B cell (primary cell): ENCODE measurements around the gene HOXB1. TPM values are rescaled to one million over a fixed set of nuclear protein-coding genes. Genes with fewer than 3 reads are reported as not detected.

Source experiments
- ATAC-seq: fragments of 200-7000 bp; cut with Tn5 transposase; one replicate; pipeline ENCODE4 v1.10.0; 2021; ENCODE audit warnings: low read depth, mild to moderate bottlenecking, moderate number of reproducible peaks, moderate library complexity
- CTCF ChIA-PET: fragments of 350-600 bp; sonication (Branson Sonifier 250); formaldehyde crosslinking; loops from one replicate; lab custom pipeline; 2021; ENCODE audit warnings: antibody characterized with exemption, inconsistent platforms; lab: Charles Lee
- POLR2A ChIA-PET: fragments of 350-600 bp; sonication (Branson Sonifier 250); formaldehyde crosslinking; loops from one replicate; lab custom pipeline; 2021; ENCODE audit warnings: antibody characterized with exemption; lab: Charles Lee
- DNase-seq: peaks from one replicate; pipeline ENCODE4 v3.0.0; 2013
- H2AFZ ChIP-seq: 2 replicates; pipeline ENCODE4 v1.6.1; 2012; ENCODE audit warnings: mild to moderate bottlenecking, low read depth, low read length; ENCODE audit not compliant: insufficient read depth, poor library complexity, severe bottlenecking
- H3K27ac ChIP-seq, 2 donors: 1 replicate in 1 of 2; 2 replicates in 1 of 2; pipeline ENCODE4 v1.5.1; 2012 to 2013; ENCODE audit warnings: low read length in 2 of 2, mild to moderate bottlenecking in 2 of 2, moderate library complexity in 1 of 2
- H3K27me3 ChIP-seq, 4 experiments: fragments of 200-600 bp in 1 of 4; sonication (generic) in 1 of 4; replicated peaks in 1 of 4; 1 replicate in 2 of 4; 2 replicates in 2 of 4; pipeline versions ENCODE4 v1.6.1 to v1.7.0; 2013 to 2016; ENCODE audit warnings: low read length in 3 of 4, mild to moderate bottlenecking in 2 of 4, mixed read lengths in 1 of 4, moderate library complexity in 1 of 4; ENCODE audit not compliant: insufficient read depth in 4 of 4, control insufficient read depth in 3 of 4; ENCODE audit errors: control extremely low read depth in 1 of 4
- H3K36me3 ChIP-seq, 2 experiments: replicated peaks in 1 of 2; 1 replicate in 1 of 2; 2 replicates in 1 of 2; pipeline versions ENCODE4 v1.6.1 to v1.7.1; 2013; ENCODE audit warnings: low read length in 1 of 2; ENCODE audit not compliant: insufficient read depth in 2 of 2, control insufficient read depth in 1 of 2; ENCODE audit errors: control extremely low read depth in 1 of 2, extremely low read depth in 1 of 2
- H3K4me1 ChIP-seq, 2 donors: fragments of 200-600 bp in 1 of 2; sonication (generic) in 1 of 2; 1 replicate in 1 of 2; 2 replicates in 1 of 2; pipeline versions ENCODE4 v1.5.1 to v1.6.1; 2013 to 2017; ENCODE audit warnings: low read length in 2 of 2; ENCODE audit not compliant: control insufficient read depth in 2 of 2, insufficient read depth in 2 of 2
- H3K4me2 ChIP-seq: replicated peaks from 2 replicates; pipeline ENCODE3; 2012; ENCODE audit warnings: mild to moderate bottlenecking, low read depth, low read length; ENCODE audit not compliant: poor library complexity, severe bottlenecking
- H3K4me3 ChIP-seq, 5 experiments: fragments of 200-600 bp in 1 of 5; sonication (generic) in 1 of 5; 1 replicate in 3 of 5; 2 replicates in 2 of 5; pipeline versions ENCODE4 v1.5.1 to v1.7.0; 2011 to 2016; ENCODE audit warnings: low read length in 4 of 5, mild to moderate bottlenecking in 4 of 5, low read depth in 2 of 5, control low read depth in 1 of 5, moderate library complexity in 1 of 5; ENCODE audit not compliant: insufficient read depth in 1 of 5; ENCODE audit errors: control extremely low read depth in 1 of 5, extremely low read depth in 1 of 5
- H3K79me2 ChIP-seq: fragments of 200-600 bp; sonication (generic); one replicate; pipeline ENCODE4 v1.6.0; 2016; ENCODE audit warnings: low read length; ENCODE audit not compliant: control insufficient read depth, insufficient read depth
- H3K9ac ChIP-seq: fragments of 200-600 bp; sonication (generic); 2 replicates; pipeline ENCODE4 v1.6.1; 2017; ENCODE audit warnings: mild to moderate bottlenecking, low read length, moderate library complexity
- H3K9me3 ChIP-seq, 3 donors: one replicate each; pipeline versions ENCODE4 v1.6.1 to v1.7.1; 2013; ENCODE audit warnings: low read length in 2 of 3; ENCODE audit not compliant: control insufficient read depth in 2 of 3, insufficient read depth in 1 of 3; ENCODE audit errors: control extremely low read depth in 1 of 3
- H4K20me1 ChIP-seq: 2 replicates; pipeline ENCODE4 v1.6.0; 2012; ENCODE audit warnings: mild to moderate bottlenecking, low read length; ENCODE audit not compliant: insufficient read depth, control insufficient read depth, poor library complexity, severe bottlenecking
- H3K27ac Mint-ChIP-seq: one replicate; pipeline ENCODE4 v1.8.0; 2021; ENCODE audit warnings: mixed read lengths
- H3K27me3 Mint-ChIP-seq: one replicate; pipeline ENCODE4 v1.8.0; 2021; ENCODE audit warnings: mixed read lengths
- H3K4me1 Mint-ChIP-seq: one replicate; pipeline ENCODE4 v1.8.0; 2021; ENCODE audit warnings: mixed read lengths
- H3K4me3 Mint-ChIP-seq: one replicate; pipeline ENCODE4 v1.8.0; 2021; ENCODE audit warnings: mixed read lengths
- H3K9me3 Mint-ChIP-seq: one replicate; pipeline ENCODE4 v1.8.0; 2022; ENCODE audit warnings: mixed read lengths; ENCODE audit not compliant: insufficient read depth
- EZH2 ChIP-seq: IDR thresholded peaks from 2 replicates; pipeline ENCODE4 v1.6.1; 2012; ENCODE audit warnings: borderline replicate concordance, low read depth, mild to moderate bottlenecking, moderate library complexity, low read length; ENCODE audit not compliant: insufficient read depth, poor library complexity, severe bottlenecking
- WGBS: methylation state at CpG from one replicate; pipeline ENCODE4 v1.1.5; 2013; ENCODE audit warnings: missing lambda C conversion rate; ENCODE audit not compliant: insufficient coverage; 5-methylcytosine and 5-hydroxymethylcytosine counted together
- intact Hi-C: fragments of 100-400 bp; cut with micrococcal nuclease; formaldehyde crosslinking; loops from one replicate; pipeline ENCODE4 v1.10.0; 2022
- polyA plus RNA-seq: library from polyadenylated mRNA; depleted of rRNA; stranded (reverse); fragments of >200 nt; gene quantifications from 2 replicates; pipeline ENCODE4 v1.2.3, GENCODE V29; 2012
- total RNA-seq, 2 donors: library from RNA; stranded (reverse); fragments of 120-200 nt in 1 of 2; gene quantifications; 1 replicate in 1 of 2; 2 replicates in 1 of 2; pipeline versions ENCODE4 v1.2.3 to v1.2.4, GENCODE V29; 2013 to 2022
- TF ChIP-seq, protein P1 (sequence below): fragments of 200-600 bp; IDR thresholded peaks from one replicate; pipeline ENCODE4 v1.8.0; 2022; ENCODE audit warnings: antibody characterized with exemption, mild to moderate bottlenecking

HOXB1 gene
- total and polyA plus RNA-seq, 2 donors (not counting 1 experiment from before 2014, with no cell fraction given) = not detected

DNA sequence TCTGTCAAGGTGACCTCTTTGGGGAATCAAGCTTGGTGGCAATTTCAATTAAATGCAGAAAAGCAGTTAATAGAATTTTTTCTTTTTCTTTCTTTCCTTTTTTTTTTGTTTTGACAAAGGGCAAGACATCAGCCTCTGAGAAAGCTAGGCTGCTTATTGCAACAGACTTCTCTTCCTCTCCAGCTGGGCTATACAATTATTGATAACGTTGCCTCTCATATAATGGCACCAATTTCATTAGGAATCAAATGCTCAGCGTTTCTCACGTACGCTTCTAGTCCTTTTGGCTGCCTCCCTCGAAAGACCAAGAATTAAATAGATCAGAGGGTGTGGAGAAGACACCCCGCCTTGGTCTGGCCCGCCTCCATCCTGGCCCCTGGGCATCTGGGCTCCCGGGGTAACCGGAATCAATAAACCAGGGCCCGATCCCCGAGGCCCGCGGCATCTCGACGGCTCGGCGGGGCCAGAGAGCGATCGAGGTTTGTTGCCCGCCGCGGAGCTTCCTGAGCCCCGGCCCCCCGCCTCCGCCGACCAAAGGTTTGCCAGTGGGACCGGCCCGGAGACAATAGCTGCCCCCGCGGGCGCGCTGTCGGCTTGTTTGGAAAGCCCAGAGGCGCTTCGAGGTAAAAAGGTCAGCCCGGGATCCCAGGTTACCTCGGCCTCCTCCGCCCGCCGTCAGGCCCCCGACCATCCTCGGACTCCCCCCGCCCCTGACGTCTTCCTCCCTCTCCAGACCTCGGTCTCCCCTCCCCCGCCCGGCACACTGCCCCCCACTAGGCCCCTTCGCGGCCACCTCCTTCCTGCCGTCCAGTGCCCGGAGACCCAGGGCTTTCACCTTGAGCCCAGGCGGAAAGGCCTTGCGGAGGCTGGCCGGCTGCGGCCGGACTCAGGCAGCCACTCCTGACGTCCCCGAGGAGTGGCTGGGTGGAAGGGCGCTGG lies 3.9 kb downstream of the HOXB1 start:
- Histone ChIP-seq H4K20me1 (no peaks in the 10 kb centered on the region), H3K9ac (no peak overlapping the region), H3K79me2 (no peaks in the 10 kb centered on the region), H3K27ac (no peak overlapping the region), H3K4me3 (no peak overlapping the region), H2AFZ (no peak overlapping the region), H3K4me2 (peak overlapping the region; percentile 48), H3K4me1 (peaks cover 8 to 11% of the 10 kb centered on the region in 2 donors), H3K9me3 (no peaks in the 10 kb centered on the region), H3K36me3 (no peaks in the 10 kb centered on the region), H3K27me3 (peaks cover 0 to 42% (median 25%) of the 10 kb centered on the region in 4 experiments)
- DNase-seq = no peak
- no peaks in the 10 kb centered on the region for H3K4me1 Mint-ChIP-seq
- WGBS = 32% methylated on average over 45 of the region's 59 CpGs
- POLR2A ChIA-PET = no interaction called here
- no peak overlapping the region for H3K4me3 Mint-ChIP-seq
- intact Hi-C loops = no loop called here
- H3K9me3 Mint-ChIP-seq = no peaks in the 10 kb centered on the region
- CTCF ChIA-PET = no interaction called here
- no peak for ATAC-seq
- H3K27ac Mint-ChIP-seq = no peak overlapping the region
- peaks cover 51% of the 10 kb centered on the region for H3K27me3 Mint-ChIP-seq
- TF ChIP-seq EZH2 = no peak
- TF ChIP-seq, protein P1, sequence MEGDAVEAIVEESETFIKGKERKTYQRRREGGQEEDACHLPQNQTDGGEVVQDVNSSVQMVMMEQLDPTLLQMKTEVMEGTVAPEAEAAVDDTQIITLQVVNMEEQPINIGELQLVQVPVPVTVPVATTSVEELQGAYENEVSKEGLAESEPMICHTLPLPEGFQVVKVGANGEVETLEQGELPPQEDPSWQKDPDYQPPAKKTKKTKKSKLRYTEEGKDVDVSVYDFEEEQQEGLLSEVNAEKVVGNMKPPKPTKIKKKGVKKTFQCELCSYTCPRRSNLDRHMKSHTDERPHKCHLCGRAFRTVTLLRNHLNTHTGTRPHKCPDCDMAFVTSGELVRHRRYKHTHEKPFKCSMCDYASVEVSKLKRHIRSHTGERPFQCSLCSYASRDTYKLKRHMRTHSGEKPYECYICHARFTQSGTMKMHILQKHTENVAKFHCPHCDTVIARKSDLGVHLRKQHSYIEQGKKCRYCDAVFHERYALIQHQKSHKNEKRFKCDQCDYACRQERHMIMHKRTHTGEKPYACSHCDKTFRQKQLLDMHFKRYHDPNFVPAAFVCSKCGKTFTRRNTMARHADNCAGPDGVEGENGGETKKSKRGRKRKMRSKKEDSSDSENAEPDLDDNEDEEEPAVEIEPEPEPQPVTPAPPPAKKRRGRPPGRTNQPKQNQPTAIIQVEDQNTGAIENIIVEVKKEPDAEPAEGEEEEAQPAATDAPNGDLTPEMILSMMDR = no peak

DNA sequence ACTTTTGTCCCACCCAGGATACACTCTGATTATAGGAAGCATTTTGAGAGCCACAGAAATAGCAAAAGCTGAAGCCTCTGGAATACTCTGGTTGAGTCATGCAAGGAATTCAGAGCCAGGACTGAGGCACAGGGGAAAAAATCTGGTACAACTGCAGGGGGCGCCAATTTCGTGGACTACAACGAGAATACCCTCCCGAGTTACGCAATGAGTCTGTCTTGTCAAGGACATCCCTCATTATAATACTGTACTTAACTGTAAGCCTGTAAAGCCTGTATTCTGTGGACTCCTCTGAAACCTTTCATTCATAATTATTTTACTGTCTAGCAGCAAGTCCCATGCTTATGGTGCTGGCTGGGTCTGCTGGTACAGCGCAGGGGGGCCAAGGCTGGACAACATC lies 7.8 kb downstream of the HOXB1 start:
- no peak overlapping the region for H3K4me2 ChIP-seq
- ChIA-PET CTCF (no interaction called here), POLR2A (no interaction called here)
- no peak overlapping the region for H3K27ac Mint-ChIP-seq
- H3K4me1 ChIP-seq = peaks cover 8 to 11% of the 10 kb centered on the region in 2 donors
- no peak overlapping the region for H2AFZ ChIP-seq
- DNase-seq (no peak), ATAC-seq (no peak)
- no peak overlapping the region for H3K4me3 ChIP-seq
- no peak overlapping the region for H3K9ac ChIP-seq
- no peaks in the 10 kb centered on the region for H4K20me1 ChIP-seq
- H3K4me1 Mint-ChIP-seq = no peaks in the 10 kb centered on the region
- no peaks in the 10 kb centered on the region for H3K36me3 ChIP-seq
- peaks cover 64% of the 10 kb centered on the region for H3K27me3 Mint-ChIP-seq
- no peaks in the 10 kb centered on the region for H3K79me2 ChIP-seq
- TF ChIP-seq, protein P1 = no peak
- TF ChIP-seq EZH2 = no peak
- H3K27me3 ChIP-seq = peaks cover 0 to 48% (median 25%) of the 10 kb centered on the region in 4 experiments
- 73% methylated on average over 3 of the region's 6 CpGs for WGBS
- H3K4me3 Mint-ChIP-seq = no peak overlapping the region
- intact Hi-C loops = no loop called here
- H3K27ac ChIP-seq = no peak overlapping the region
- no peaks in the 10 kb centered on the region for H3K9me3 Mint-ChIP-seq
- H3K9me3 ChIP-seq = no peaks in the 10 kb centered on the region
